HepG2 (cell line): ENCODE results near the gene DNM3. TPM values are rescaled to one million over a fixed set of nuclear protein-coding genes. Genes with fewer than 3 reads are reported as not detected.
A peak's percentile ranks its signal among the peaks of the same experiment; 100 is the strongest.

Experiments used
- AHR ChIP-seq: IDR thresholded peaks from 2 replicates; pipeline ENCODE4 v1.6.1; 2018; ENCODE audit warnings: missing genetic modification reagents, missing compliant biosample characterization
- ATF6 ChIP-seq: sonication (generic); formaldehyde crosslinking; conservative IDR thresholded peaks from 2 replicates; pipeline ENCODE4 v1.4.0; 2020; ENCODE audit warnings: missing genetic modification reagents
- BATF2 ChIP-seq: sonication (generic); formaldehyde crosslinking; IDR thresholded peaks from 2 replicates; pipeline ENCODE4 v1.8.0; 2022; ENCODE audit warnings: mild to moderate bottlenecking, missing genetic modification reagents, moderate library complexity
- HOXA3 ChIP-seq: sonication (generic); formaldehyde crosslinking; IDR thresholded peaks from 2 replicates; pipeline ENCODE4 v1.5.0; 2020; ENCODE audit warnings: missing genetic modification reagents
- KLF12 ChIP-seq: sonication (generic); formaldehyde crosslinking; IDR thresholded peaks from 2 replicates; pipeline ENCODE4 v1.4.0; 2020; ENCODE audit warnings: missing genetic modification reagents, borderline replicate concordance
- MATR3 ChIP-seq: sonication (generic); formaldehyde crosslinking; IDR thresholded peaks from 2 replicates; pipeline ENCODE4 v1.4.0; 2020; ENCODE audit warnings: missing genetic modification reagents
- MBD4 ChIP-seq: IDR thresholded peaks from 2 replicates; pipeline ENCODE4 v1.6.1; 2012; ENCODE audit warnings: low read length, inconsistent platforms, borderline replicate concordance
- NPAS2 ChIP-seq: sonication (generic); formaldehyde crosslinking; IDR thresholded peaks from 2 replicates; pipeline ENCODE4 v1.8.0; 2022; ENCODE audit warnings: mild to moderate bottlenecking, missing genetic modification reagents, borderline replicate concordance
- PAX8 ChIP-seq: sonication (generic); formaldehyde crosslinking; IDR thresholded peaks from 2 replicates; pipeline ENCODE4 v1.8.0; 2022; ENCODE audit warnings: mild to moderate bottlenecking, missing genetic modification reagents, borderline replicate concordance
- PREB ChIP-seq: sonication (generic); formaldehyde crosslinking; IDR thresholded peaks from 2 replicates; pipeline ENCODE4 v1.4.0; 2020; ENCODE audit warnings: missing genetic modification reagents
- RARG ChIP-seq: sonication (generic); formaldehyde crosslinking; IDR thresholded peaks from 2 replicates; pipeline ENCODE4 v1.4.0; 2020; ENCODE audit warnings: low read depth, mild to moderate bottlenecking, missing genetic modification reagents
- RBFOX2 ChIP-seq: fragments of 200-400 bp; formaldehyde crosslinking; IDR thresholded peaks from 2 replicates; pipeline ENCODE4 v1.6.1; 2017; ENCODE audit warnings: low read depth, mild to moderate bottlenecking, low read length
- SP1 ChIP-seq, 2 experiments: fragments of 450-650 bp in 1 of 2; sonication (generic) in 1 of 2; formaldehyde crosslinking in 1 of 2; IDR thresholded peaks; 2 replicates each; pipeline versions ENCODE4 v1.4.0 to v1.6.1; 2016 to 2020; ENCODE audit warnings: missing genetic modification reagents in 1 of 2
- THAP11 ChIP-seq: IDR thresholded peaks from 2 replicates; pipeline ENCODE4 v1.6.1; 2016; ENCODE audit warnings: missing biosample characterization, missing genetic modification reagents
- TOPORS ChIP-seq: sonication (generic); formaldehyde crosslinking; IDR thresholded peaks from 2 replicates; pipeline ENCODE4 v1.8.0; 2023; ENCODE audit warnings: mild to moderate bottlenecking, missing genetic modification reagents
- ZBTB1 ChIP-seq: sonication (generic); formaldehyde crosslinking; IDR thresholded peaks from 2 replicates; pipeline ENCODE4 v1.4.0; 2020; ENCODE audit warnings: missing genetic modification reagents, borderline replicate concordance
- ZFP90 ChIP-seq: sonication (generic); formaldehyde crosslinking; IDR thresholded peaks from 2 replicates; pipeline ENCODE4 v1.8.0; 2022; ENCODE audit warnings: missing genetic modification reagents, mild to moderate bottlenecking, inconsistent platforms, borderline replicate concordance
- ZKSCAN1 ChIP-seq: fragments of 150-350 bp; IDR thresholded peaks from 2 replicates; pipeline ENCODE4 v1.6.1; 2014; ENCODE audit warnings: low read length
- ZMYM3 ChIP-seq: sonication (generic); formaldehyde crosslinking; IDR thresholded peaks from 2 replicates; pipeline ENCODE4 v1.5.1; 2020; ENCODE audit warnings: mild to moderate bottlenecking, missing genetic modification reagents
- ZMYM4 ChIP-seq: sonication (generic); formaldehyde crosslinking; IDR thresholded peaks from 2 replicates; pipeline ENCODE4 v1.8.1; 2023; ENCODE audit warnings: mild to moderate bottlenecking, missing genetic modification reagents
- ZNF121 ChIP-seq: sonication (generic); formaldehyde crosslinking; IDR thresholded peaks from 2 replicates; pipeline ENCODE4 v1.5.0; 2020; ENCODE audit warnings: mild to moderate bottlenecking, missing genetic modification reagents
- ZNF180 ChIP-seq: sonication (generic); formaldehyde crosslinking; IDR thresholded peaks from 2 replicates; pipeline ENCODE4 v1.4.0; 2020; ENCODE audit warnings: low read depth, missing genetic modification reagents, borderline replicate concordance
- ZNF343 ChIP-seq: sonication (generic); formaldehyde crosslinking; IDR thresholded peaks from 2 replicates; pipeline ENCODE4 v1.4.0; 2020; ENCODE audit warnings: mild to moderate bottlenecking, missing genetic modification reagents
- ZNF44 ChIP-seq: sonication (generic); formaldehyde crosslinking; IDR thresholded peaks from 2 replicates; pipeline ENCODE4 v1.5.1; 2020; ENCODE audit warnings: mild to moderate bottlenecking, missing genetic modification reagents
- ZNF512B ChIP-seq: sonication (generic); formaldehyde crosslinking; IDR thresholded peaks from 2 replicates; pipeline ENCODE4 v1.5.1; 2020; ENCODE audit warnings: missing genetic modification reagents, mild to moderate bottlenecking, borderline replicate concordance
- ZNF792 ChIP-seq: IDR thresholded peaks from 2 replicates; pipeline ENCODE4 v1.6.1; 2016
- ZNF841 ChIP-seq: sonication (generic); formaldehyde crosslinking; IDR thresholded peaks from 2 replicates; pipeline ENCODE4 v1.8.1; 2023; ENCODE audit warnings: missing genetic modification reagents, borderline replicate concordance
- polyA plus RNA-seq, 8 experiments: library from polyadenylated mRNA; depleted of rRNA in 3 of 8; stranded (reverse) in 7 of 8; unstranded in 1 of 8; fragments of >200 nt; fragmentation: Illumina TruSeq in 4 of 8; extraction: Trizol in 4 of 8; gene quantifications; 2 replicates each; pipeline versions ENCODE4 v1.2.1 to v1.2.3, GENCODE V29; 2011 to 2016; ENCODE audit warnings: low read depth in 4 of 8, missing spikeins in 1 of 8, mixed read lengths in 1 of 8; ENCODE audit not compliant: insufficient read depth in 1 of 8
- total RNA-seq, 5 experiments: library from RNA; depleted of rRNA; stranded (reverse); fragments of >200 nt; fragmentation: Illumina TruSeq; extraction: Trizol; gene quantifications; 2 replicates each; pipeline ENCODE4 v1.2.3, GENCODE V29; 2016; ENCODE audit warnings: low read depth in 1 of 5

Gene DNM3
- total and polyA plus RNA-seq, 2 of the 13 experiments (the other 11 are each of a cell fraction or from before 2014, with no cell fraction given) = 0.05 TPM; not detected in 1

- TF ChIP-seq ZMYM3 (no peak), ZBTB1 (CRISPR knock-in tag) (no peak), RARG (CRISPR knock-in tag) (no peak), KLF12 (CRISPR knock-in tag) (no peak), PREB (CRISPR knock-in tag) (no peak), HOXA3 (0 out of 2 replicates have a peak, but pooled peaks have one; percentile 22), MATR3 (no peak), AHR (no peak), SP1 (IDR thresholded peaks at IDR 0.05) (no peak), SP1 (CRISPR knock-in tag; IDR thresholded peaks at IDR 0.05) (no peak), THAP11 (CRISPR knock-in tag) (no peak), ZNF841 (CRISPR knock-in tag) (no peak), ZFP90 (CRISPR knock-in tag) (no peak), ZNF512B (CRISPR knock-in tag) (no peak), NPAS2 (CRISPR knock-in tag) (no peak), ZNF180 (no peak), PAX8 (CRISPR knock-in tag) (no peak), ZMYM4 (peak; percentile 65; the same call in 1 of the 2 replicates), TOPORS (no peak), ZNF121 (CRISPR knock-in tag) (no peak), RBFOX2 (no peak), BATF2 (CRISPR knock-in tag) (no peak), ZNF44 (CRISPR knock-in tag) (no peak), ZNF343 (CRISPR knock-in tag) (no peak), ATF6 (CRISPR knock-in tag) (no peak), ZKSCAN1 (no peak), MBD4 (no peak), ZNF792 (no peak; the same call in 1 of the 2 replicates)
These were observed 427.8 kb downstream of the DNM3 start (continued) for GRCh38 chr1:172269084-172269483.
